Suprapubic skin (tissue), 4 donors: Measurements from ENCODE around the gene PTPRN2. TPM values are rescaled to one million over a fixed set of nuclear protein-coding genes. Genes with fewer than 3 reads are reported as not detected.
A peak's percentile ranks its signal among the peaks of the same experiment; 100 is the strongest.
"Not testable (repeated sequence)": the region's sequence is repeated elsewhere in the genome, so short reads cannot be mapped to it uniquely, and the experiment has no call there.

Experiments
- DNase-seq, 2 donors: peaks; one replicate each; pipeline ENCODE4 v3.0.0-alpha.2; 2019; ENCODE audit warnings: low spot score in 2 of 2
- H3K27ac ChIP-seq: fragments of 200-600 bp; sonication (generic); one replicate; pipeline ENCODE4 v1.5.1; 2019
- H3K27me3 ChIP-seq: fragments of 200-600 bp; sonication (generic); one replicate; pipeline ENCODE4 v1.5.1; 2019
- H3K36me3 ChIP-seq: fragments of 200-600 bp; sonication (generic); one replicate; pipeline ENCODE4 v1.5.1; 2019
- H3K4me1 ChIP-seq: fragments of 200-600 bp; sonication (generic); one replicate; pipeline ENCODE4 v1.5.1; 2019
- H3K4me3 ChIP-seq: fragments of 200-600 bp; sonication (generic); one replicate; pipeline ENCODE4 v1.5.1; 2019; ENCODE audit warnings: mild to moderate bottlenecking
- H3K9me3 ChIP-seq: fragments of 200-600 bp; sonication (generic); one replicate; pipeline ENCODE4 v1.5.1; 2019
- CTCF ChIP-seq, 2 donors: fragments of 200-600 bp in 1 of 2; fragments of 450-650 bp in 1 of 2; sonication (generic) in 1 of 2; IDR thresholded peaks; one replicate each; pipeline ENCODE4 v1.5.1; 2016 to 2019; ENCODE audit warnings: antibody characterized with exemption in 2 of 2, mild to moderate bottlenecking in 1 of 2, moderate library complexity in 1 of 2
- EP300 ChIP-seq: sonication (generic); formaldehyde crosslinking; IDR thresholded peaks from one replicate; pipeline ENCODE4 v1.6.1; 2017; ENCODE audit warnings: antibody characterized with exemption
- POLR2A ChIP-seq, 2 donors: fragments of 450-650 bp; IDR thresholded peaks; one replicate each; pipeline ENCODE4 v1.6.1; 2017; ENCODE audit warnings: antibody characterized with exemption in 2 of 2, mild to moderate bottlenecking in 2 of 2, moderate library complexity in 2 of 2
- POLR2AphosphoS5 ChIP-seq, 3 donors: sonication (generic); formaldehyde crosslinking; IDR thresholded peaks; one replicate each; pipeline ENCODE4 v1.6.1; 2017; ENCODE audit warnings: antibody characterized with exemption in 3 of 3
- WGBS: methylation state at CpG from one replicate; pipeline ENCODE4 v1.1.5; 2018; 5-methylcytosine and 5-hydroxymethylcytosine counted together
- total RNA-seq, 4 donors: library from RNA; depleted of rRNA; stranded (reverse); fragments of >200 nt; gene quantifications; one replicate each; pipeline ENCODE4 v1.1.0, GENCODE V29; 2016

The PTPRN2 gene
- total RNA-seq, 4 donors from 2014 or later = 0.23 to 1.8 (median 1.3) TPM

- TF ChIP-seq POLR2AphosphoS5 (IDR thresholded peaks at IDR 0.05) = no peak
- TF ChIP-seq POLR2A (IDR thresholded peaks at IDR 0.05) = no peak
- TF ChIP-seq CTCF (IDR thresholded peaks at IDR 0.05) = no peak
- 64% methylated on average over 13 of the region's 13 CpGs for WGBS
- Histone ChIP-seq H3K36me3 (no peaks in the 10 kb centered on the region), H3K4me1 (no peaks in the 10 kb centered on the region), H3K4me3 (no peak overlapping the region), H3K27me3 (no peaks in the 10 kb centered on the region), H3K9me3 (no peaks in the 10 kb centered on the region), H3K27ac (no peak overlapping the region)
- DNase-seq = no peak
Observed at GRCh38 chr7:158419238-158419785, 168.3 kb downstream of the PTPRN2 start.

GRCh38 chr7:158418395-158418794 lies 169.2 kb downstream of the PTPRN2 start:
- not testable (repeated sequence) for H3K36me3 ChIP-seq
- 90% methylated on average over 14 of the region's 14 CpGs for WGBS

GRCh38 chr7:158416283-158416933 lies 171.2 kb downstream of the PTPRN2 start:
- Histone ChIP-seq H3K36me3 (no peaks in the 10 kb centered on the region), H3K4me3 (no peak overlapping the region), H3K27ac (no peak overlapping the region), H3K27me3 (no peaks in the 10 kb centered on the region), H3K4me1 (no peaks in the 10 kb centered on the region), H3K9me3 (no peaks in the 10 kb centered on the region)
- TF ChIP-seq CTCF (IDR thresholded peaks at IDR 0.05) (no peak), EP300 (no peak), POLR2AphosphoS5 (IDR thresholded peaks at IDR 0.05) (no peak), POLR2A (IDR thresholded peaks at IDR 0.05) (no peak)
- 70% methylated on average over 5 of the region's 5 CpGs for WGBS
- DNase-seq = peak in 1 of 2 donors; percentile 19

More at GRCh38 chr7:158418395-158418794, 169.2 kb downstream of the PTPRN2 start:
- not testable (repeated sequence) for H3K27me3 ChIP-seq, H3K27ac ChIP-seq, H3K4me1 ChIP-seq, H3K4me3 ChIP-seq, H3K9me3 ChIP-seq
- peak in 1 of 2 donors; percentile 16 for DNase-seq

GRCh38 chr7:158415316-158415715 lies 172.3 kb downstream of the PTPRN2 start:
- no peak overlapping the region for H3K27ac ChIP-seq

GRCh38 chr7:158414486-158414961 lies 173.1 kb downstream of the PTPRN2 start:
- Histone ChIP-seq H3K4me3 (no peak overlapping the region), H3K9me3 (no peaks in the 10 kb centered on the region), H3K4me1 (no peaks in the 10 kb centered on the region), H3K36me3 (no peaks in the 10 kb centered on the region), H3K27ac (no peak overlapping the region), H3K27me3 (no peaks in the 10 kb centered on the region)
- TF ChIP-seq EP300 = no peak
- TF ChIP-seq POLR2AphosphoS5 (IDR thresholded peaks at IDR 0.05) = no peak
- TF ChIP-seq POLR2A (IDR thresholded peaks at IDR 0.05) = no peak
- no peak for TF ChIP-seq CTCF (IDR thresholded peaks at IDR 0.05)
- peak in 1 of 2 donors; percentile 35 for DNase-seq
- whole genome bisulfite sequencing = 82% methylated on average over 16 of the region's 16 CpGs

More at GRCh38 chr7:158415316-158415715, 172.3 kb downstream of the PTPRN2 start:
- H3K27me3 ChIP-seq = no peaks in the 10 kb centered on the region
- 93% methylated on average over 6 of the region's 6 CpGs for WGBS
- TF ChIP-seq EP300 (no peak), POLR2A (IDR thresholded peaks at IDR 0.05) (no peak), POLR2AphosphoS5 (IDR thresholded peaks at IDR 0.05) (no peak), CTCF (IDR thresholded peaks at IDR 0.05) (no peak)
- no peaks in the 10 kb centered on the region for H3K4me1 ChIP-seq
- DNase-seq = peak in 1 of 2 donors; percentile 29
- H3K36me3 ChIP-seq = no peaks in the 10 kb centered on the region
- H3K9me3 ChIP-seq = no peaks in the 10 kb centered on the region
- no peak overlapping the region for H3K4me3 ChIP-seq
